ENCODE data around the gene HTR6.

DNA sequence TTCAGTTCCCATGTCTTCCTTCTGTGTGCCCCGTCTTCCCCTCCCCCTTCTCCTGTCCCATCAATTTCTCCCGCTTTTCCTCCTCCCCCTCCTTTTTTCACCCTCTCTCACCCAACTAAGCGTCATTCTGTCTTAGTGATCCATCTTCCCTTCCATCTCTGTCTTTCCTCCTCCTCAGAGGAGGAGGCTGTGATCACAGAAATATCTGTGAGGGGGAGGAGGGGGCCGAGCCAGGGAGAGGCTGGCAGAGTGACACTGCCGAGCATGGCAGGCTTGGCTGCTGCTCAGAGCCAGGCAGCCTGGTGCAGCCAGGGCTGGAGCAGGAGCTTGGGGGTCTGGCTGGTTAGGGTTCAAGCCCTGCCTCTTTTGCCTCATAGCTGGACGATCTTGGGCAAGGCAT lies 7.6 kb downstream of the HTR6 start:
- TF ChIP-seq CEBPB (IDR thresholded peaks at IDR 0.05; ENCODE audit: low read depth, low read length): no peak
- no peak for TF ChIP-seq CTCF (conservative IDR thresholded peaks at IDR 0.05; ENCODE audit: low read depth, low read length)
- no peak for TF ChIP-seq SMC3 (IDR thresholded peaks at IDR 0.05; ENCODE audit: low read depth, low read length)
- TF ChIP-seq, protein P1, sequence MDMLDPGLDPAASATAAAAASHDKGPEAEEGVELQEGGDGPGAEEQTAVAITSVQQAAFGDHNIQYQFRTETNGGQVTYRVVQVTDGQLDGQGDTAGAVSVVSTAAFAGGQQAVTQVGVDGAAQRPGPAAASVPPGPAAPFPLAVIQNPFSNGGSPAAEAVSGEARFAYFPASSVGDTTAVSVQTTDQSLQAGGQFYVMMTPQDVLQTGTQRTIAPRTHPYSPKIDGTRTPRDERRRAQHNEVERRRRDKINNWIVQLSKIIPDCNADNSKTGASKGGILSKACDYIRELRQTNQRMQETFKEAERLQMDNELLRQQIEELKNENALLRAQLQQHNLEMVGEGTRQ (IDR thresholded peaks at IDR 0.05; ENCODE audit: low read depth, low read length): no peak
- TF ChIP-seq MAZ (IDR thresholded peaks at IDR 0.05; ENCODE audit: borderline replicate concordance, low read depth, low read length): no peak
- TF ChIP-seq POLR2A (IDR thresholded peaks at IDR 0.05; ENCODE audit: low read depth, low read length): no peak
- TF ChIP-seq RFX5 (IDR thresholded peaks at IDR 0.05; ENCODE audit: low read depth, low read length): no peak
- TF ChIP-seq BHLHE40 (IDR thresholded peaks at IDR 0.05; ENCODE audit: low read depth, low read length): no peak
- TF ChIP-seq FOS (IDR thresholded peaks at IDR 0.05; ENCODE audit: low read depth, low read length): no peak
- TF ChIP-seq MXI1 (IDR thresholded peaks at IDR 0.05; ENCODE audit: borderline replicate concordance, low read depth, low read length): no peak
- TF ChIP-seq, protein P2, sequence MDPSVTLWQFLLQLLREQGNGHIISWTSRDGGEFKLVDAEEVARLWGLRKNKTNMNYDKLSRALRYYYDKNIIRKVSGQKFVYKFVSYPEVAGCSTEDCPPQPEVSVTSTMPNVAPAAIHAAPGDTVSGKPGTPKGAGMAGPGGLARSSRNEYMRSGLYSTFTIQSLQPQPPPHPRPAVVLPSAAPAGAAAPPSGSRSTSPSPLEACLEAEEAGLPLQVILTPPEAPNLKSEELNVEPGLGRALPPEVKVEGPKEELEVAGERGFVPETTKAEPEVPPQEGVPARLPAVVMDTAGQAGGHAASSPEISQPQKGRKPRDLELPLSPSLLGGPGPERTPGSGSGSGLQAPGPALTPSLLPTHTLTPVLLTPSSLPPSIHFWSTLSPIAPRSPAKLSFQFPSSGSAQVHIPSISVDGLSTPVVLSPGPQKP (IDR thresholded peaks at IDR 0.05; ENCODE audit: borderline replicate concordance, low read depth, low read length): no peak
- TF ChIP-seq RAD21 (IDR thresholded peaks at IDR 0.05; ENCODE audit: low read length): no peak
- no peak for TF ChIP-seq MAFK (IDR thresholded peaks at IDR 0.05; ENCODE audit: low read depth, low read length)
